Fibroblast of upper back skin (primary cell): Measurements from ENCODE around the gene BBLN.

Experiments
- DNase-seq: peaks from one replicate; pipeline ENCODE4 v3.0.0-alpha.2; 2013

Gene BBLN

GRCh38 chr9:128145951-128146351, 14.1 kb upstream of the BBLN start:
- no peak for DNase-seq

GRCh38 chr9:128146591-128147120, 13.4 kb upstream of the BBLN start:
- no peak for DNase-seq

DNA sequence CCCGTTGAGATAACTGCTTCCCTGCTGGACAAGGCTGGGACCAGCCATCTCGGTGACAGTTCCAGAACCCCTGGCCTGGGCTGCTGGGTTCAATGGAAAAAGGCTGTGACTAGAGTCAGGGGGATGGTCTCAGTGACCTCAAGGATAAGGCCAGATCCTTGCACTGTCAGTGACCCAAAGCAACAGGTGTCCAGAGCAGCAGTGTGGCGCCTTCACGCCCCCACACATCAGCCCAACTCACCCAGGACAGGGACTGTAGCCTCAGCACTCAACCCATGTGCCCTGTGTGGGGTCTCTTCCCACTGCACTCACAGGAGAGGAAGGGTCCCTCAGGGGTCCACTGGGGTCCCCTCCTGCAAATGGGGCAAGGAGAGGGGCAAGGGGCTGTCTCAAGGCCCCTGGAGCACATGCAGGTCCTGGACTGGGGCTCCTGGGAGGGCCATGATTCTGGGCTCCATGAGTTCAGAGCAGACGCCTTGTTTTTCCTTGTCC, 11.5 kb upstream of the BBLN start:
- DNase-seq, result no peak

GRCh38 chr9:128149001-128149701, 10.9 kb upstream of the BBLN start, which contains the start of gene LCN2:
LCN2 (plus strand) TSS chr9:128149453; CDS start chr9:128149526, 73 bp downstream.
- no peak for DNase-seq

GRCh38 chr9:128149951-128150593, 10.0 kb upstream of the BBLN start:
- DNase-seq, result no peak

GRCh38 chr9:128150594-128151308, 9.3 kb upstream of the BBLN start:
- no peak for DNase-seq

- no peak for DNase-seq
Measured at GRCh38 chr9:128151309-128152132, 8.5 kb upstream of the BBLN start.

GRCh38 chr9:128152133-128153059, 7.7 kb upstream of the BBLN start:
- no peak for DNase-seq

DNA sequence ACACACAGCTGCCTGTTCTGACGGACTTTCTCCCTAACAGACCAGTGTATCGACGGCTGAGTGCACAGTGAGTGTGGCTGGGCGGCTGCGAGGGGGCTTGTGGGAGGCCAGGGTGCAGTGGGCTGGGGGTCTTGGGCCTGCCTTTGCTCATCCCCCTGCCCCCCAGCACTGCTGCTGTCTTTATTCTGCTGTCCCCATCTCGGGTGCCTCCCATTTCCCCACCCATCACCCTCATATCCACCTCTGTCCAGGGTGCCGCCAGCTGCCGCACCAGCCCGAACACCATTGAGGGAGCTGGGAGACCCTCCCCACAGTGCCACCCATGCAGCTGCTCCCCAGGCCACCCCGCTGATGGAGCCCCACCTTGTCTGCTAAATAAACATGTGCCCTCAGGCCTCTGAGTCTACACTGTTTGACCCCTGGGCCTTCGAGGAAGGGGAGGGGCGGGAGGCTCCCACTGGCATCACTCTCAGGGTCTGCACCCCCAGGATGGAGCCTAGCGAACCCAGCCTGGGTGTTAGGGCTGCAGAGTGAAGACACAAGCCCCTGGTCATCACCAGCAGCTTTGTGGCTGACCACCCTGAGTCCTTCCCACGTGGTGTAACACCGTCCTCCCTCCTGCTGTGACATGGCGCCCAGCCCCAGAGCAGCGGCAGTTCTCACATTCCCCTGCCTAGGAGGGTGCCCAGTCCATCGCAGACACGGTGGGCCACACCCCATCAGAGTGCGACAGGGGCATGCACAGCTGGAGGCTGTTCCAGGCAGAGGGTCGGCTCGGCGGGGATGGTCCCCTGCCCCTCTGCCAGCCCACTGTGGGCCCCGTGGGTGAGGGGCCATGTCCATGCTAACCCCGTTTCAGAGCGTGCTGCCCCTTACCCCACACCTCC, 6.8 kb upstream of the BBLN start:
- DNase-seq, result no peak

DNA sequence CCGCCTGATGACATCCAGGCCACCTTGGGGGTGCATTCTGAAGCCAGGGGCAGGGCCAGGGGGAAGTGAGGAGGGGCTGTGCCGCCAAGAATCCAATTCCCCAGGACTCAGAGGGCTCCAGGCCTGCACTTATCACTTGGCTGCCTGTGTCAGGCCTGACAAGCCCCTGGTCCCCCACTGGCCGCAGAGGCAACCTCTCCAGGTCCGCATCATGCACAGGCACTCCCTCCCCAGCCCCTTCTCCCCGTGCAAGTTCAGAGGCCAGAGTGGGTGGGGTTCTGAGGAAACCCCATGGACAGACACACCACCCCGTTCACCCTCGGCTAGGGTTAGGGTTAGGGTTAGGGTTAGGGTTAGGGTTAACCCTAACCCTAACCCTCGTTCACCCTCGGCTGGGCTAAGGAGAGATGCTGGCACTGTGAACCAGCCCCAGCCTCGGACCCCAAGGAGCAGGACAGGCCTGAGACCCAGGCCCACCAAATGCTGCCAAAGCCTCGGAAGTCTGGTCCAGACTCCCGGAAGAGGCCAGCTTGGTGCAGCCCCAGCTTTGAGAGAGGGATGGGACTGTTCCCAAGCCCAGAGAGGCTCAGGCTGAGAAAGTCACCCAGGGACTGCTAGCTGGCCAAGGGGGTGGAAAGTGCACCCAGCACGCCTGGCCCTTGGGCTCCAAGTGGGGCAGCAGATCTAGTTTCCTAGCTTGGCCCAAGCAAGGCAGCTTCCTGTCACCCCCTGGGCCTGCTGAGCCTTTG, 5.9 kb upstream of the BBLN start:
- DNase-seq, result no peak

DNA sequence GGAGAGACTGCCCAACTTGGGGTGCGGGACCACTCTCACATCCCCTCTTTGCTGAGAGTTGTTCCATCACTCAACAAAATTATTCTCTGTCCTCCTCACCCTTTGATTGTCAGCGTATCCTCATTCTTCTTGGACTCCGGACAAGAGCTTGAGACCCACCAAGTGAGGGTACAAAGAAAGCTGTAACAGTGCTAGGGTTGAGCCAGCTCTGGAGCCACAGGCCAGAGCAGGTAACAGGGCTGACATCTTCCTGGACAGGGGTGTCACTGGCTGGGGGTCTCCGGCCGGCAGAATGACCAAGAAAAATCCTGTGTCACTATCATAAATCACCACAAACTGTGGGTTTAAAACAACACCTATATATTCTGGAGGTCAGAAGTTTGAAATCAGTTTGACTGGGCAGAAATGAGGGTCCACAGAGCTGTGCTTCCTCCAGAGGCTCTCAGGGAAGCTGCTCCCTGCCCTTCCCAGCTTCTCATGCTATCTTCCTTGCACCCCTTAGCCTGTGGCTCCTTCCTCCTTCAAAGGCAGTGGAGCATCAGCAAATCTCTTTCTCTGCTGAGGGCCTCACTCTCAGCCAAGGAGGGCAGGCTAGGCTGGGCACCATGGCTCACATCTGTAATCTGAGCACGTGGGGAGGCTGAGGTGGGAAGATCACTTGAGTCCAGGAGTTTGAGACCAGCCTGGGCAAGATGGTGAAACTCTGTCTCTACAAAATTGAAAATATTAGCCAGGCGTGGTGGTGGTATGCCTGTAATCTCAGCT, 4.1 kb upstream of the BBLN start:
- no peak for DNase-seq

DNA sequence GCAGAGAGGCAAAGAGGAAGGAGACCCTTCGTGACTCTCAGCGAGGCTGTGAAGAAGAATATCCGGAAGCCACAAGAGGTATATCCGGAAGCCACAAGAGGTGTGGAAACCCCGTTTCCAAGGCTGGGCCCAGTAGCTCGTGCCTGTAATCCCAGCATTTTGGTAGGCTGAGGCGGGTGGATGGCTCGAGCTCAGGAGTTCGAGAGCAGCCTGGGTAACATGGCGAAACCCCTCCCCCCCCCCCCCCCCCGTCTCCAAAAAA, 612 bp upstream of the BBLN start:
- DNase-seq, result no peak

- no peak for DNase-seq
Measured at GRCh38 chr9:128160603-128160987, 530 bp downstream of the BBLN start.

- DNase-seq, result no peak
Measured at GRCh38 chr9:128161215-128161902, 1.3 kb downstream of the BBLN start.

DNA sequence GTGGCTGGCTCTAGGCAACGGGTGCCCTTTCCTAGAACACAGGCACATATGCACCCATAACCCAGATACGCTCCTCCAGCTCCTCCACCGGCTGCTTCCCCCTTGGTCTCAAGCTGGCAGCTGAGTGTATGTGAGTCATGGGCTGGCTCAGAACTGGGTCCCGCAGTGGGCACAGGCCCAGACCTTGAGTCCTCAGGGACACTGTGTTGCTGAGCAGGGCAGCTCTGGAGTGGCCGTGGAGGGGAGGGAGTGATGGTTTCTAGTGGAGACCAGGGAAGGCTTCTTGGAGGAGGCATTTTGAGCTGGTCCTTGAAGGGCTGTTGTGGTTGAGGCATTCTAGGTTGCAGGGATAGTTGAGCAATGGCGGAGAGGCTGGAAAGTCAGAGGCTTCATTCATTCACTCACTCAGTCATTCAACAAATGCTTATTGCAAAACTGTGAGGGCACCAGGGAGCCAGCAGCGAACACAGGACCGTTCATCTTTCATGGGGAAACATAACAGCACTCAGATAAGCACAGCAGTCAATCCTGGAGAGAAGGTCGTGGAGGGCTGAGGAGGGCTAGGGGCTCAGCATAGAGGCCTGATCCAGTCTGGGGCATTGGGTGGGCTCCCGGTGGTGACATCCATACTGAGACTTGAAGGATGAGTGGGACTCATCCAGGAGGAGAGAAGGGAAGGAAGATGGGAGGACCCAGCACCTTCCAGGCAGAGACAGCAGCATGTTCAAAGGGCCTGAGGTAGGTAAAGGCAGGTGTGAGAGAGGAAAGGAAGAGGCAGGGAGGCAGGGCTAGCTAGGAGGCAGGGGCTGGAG, 2.4 kb downstream of the BBLN start:
- DNase-seq, result no peak

- DNase-seq, result no peak
Measured at GRCh38 chr9:128163027-128163515, 3.0 kb downstream of the BBLN start.

GRCh38 chr9:128163523-128164306, 3.6 kb downstream of the BBLN start:
- DNase-seq, result no peak
